ENCODE data around the gene HOMER2. TPM values are rescaled to one million over a fixed set of nuclear protein-coding genes. Genes with fewer than 3 reads are reported as not detected.

The HOMER2 gene
- total and polyA plus RNA-seq, 2 donors (not counting 3 experiments of a cell fraction or from before 2014, with no cell fraction given): 0.60 to 0.68 TPM

DNA sequence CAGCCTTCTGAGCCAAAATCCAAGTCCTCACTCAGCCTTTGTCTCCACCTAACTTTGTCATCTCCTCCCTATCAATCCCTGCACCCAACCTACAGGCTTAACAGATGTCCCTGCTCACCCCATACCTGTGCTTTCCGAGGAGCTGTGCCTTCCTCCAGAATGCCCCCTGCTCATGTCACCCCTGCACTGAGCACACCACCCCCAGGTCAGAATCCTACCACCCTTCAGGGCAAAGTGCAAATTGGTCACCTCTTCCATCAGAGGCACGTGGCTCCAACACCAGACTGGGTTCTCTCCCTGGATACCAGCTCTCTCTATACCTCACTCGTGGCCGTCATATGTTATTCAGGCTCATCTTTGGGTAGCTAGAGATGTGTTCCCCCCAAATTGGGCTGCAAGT is 29.8 kb downstream of the HOMER2 start:
- ChIA-PET POLR2A (no interaction called here), CTCF (no interaction called here)
- no peak for TF ChIP-seq MYC (IDR thresholded peaks at IDR 0.05; ENCODE audit: low read depth, low read length)
- no peak for TF ChIP-seq POLR2A (IDR thresholded peaks at IDR 0.05; ENCODE audit: low read depth, low read length)
- TF ChIP-seq GATA2 (IDR thresholded peaks at IDR 0.05; ENCODE audit: insufficient read depth, insufficient read length, low read depth, low read length): no peak
- no peak for TF ChIP-seq FOS (IDR thresholded peaks at IDR 0.05; ENCODE audit: borderline replicate concordance, insufficient read depth, low read length)
- TF ChIP-seq POLR2AphosphoS5 (IDR thresholded peaks at IDR 0.05; ENCODE audit: insufficient read depth, low read depth, low read length): no peak
- no peak for TF ChIP-seq JUN (IDR thresholded peaks at IDR 0.05; ENCODE audit: borderline replicate concordance, insufficient read depth, insufficient read length, low read depth)
- no peak for TF ChIP-seq MAX (IDR thresholded peaks at IDR 0.05; ENCODE audit: insufficient read depth, insufficient read length)
- TF ChIP-seq EZH2 (IDR thresholded peaks at IDR 0.05; ENCODE audit: borderline replicate concordance, low read depth, low read length, severe bottlenecking): no peak
- TF ChIP-seq, protein P1, sequence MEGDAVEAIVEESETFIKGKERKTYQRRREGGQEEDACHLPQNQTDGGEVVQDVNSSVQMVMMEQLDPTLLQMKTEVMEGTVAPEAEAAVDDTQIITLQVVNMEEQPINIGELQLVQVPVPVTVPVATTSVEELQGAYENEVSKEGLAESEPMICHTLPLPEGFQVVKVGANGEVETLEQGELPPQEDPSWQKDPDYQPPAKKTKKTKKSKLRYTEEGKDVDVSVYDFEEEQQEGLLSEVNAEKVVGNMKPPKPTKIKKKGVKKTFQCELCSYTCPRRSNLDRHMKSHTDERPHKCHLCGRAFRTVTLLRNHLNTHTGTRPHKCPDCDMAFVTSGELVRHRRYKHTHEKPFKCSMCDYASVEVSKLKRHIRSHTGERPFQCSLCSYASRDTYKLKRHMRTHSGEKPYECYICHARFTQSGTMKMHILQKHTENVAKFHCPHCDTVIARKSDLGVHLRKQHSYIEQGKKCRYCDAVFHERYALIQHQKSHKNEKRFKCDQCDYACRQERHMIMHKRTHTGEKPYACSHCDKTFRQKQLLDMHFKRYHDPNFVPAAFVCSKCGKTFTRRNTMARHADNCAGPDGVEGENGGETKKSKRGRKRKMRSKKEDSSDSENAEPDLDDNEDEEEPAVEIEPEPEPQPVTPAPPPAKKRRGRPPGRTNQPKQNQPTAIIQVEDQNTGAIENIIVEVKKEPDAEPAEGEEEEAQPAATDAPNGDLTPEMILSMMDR (IDR thresholded peaks at IDR 0.05; ENCODE audit: extremely low read depth in 1 of 2, insufficient read depth in 1 of 2, low read depth in 1 of 2, low read length in 2 of 2): no peak
- H3K9ac ChIP-seq (replicated peaks; ENCODE audit: extremely low read depth, insufficient read depth, low read length): no peak overlapping the region
- BruUV-seq (replicated peaks): no TSS peak
- no peak overlapping the region for H3K4me3 ChIP-seq (replicated peaks in 1 of 3; ENCODE audit: insufficient read depth in 1 of 3, low read depth in 1 of 3, low read length in 3 of 3)
- no peaks in the 10 kb centered on the region for H3K9me1 ChIP-seq (replicated peaks; ENCODE audit: control insufficient read depth, extremely low read depth, insufficient read depth, low read length)
- no peak overlapping the region for H3K27ac ChIP-seq (ENCODE audit: insufficient read depth, low read depth, low read length)
- H3K4me2 ChIP-seq (ENCODE audit: insufficient read depth, low read length): no peak overlapping the region
- no peak for DNase-seq (ENCODE audit: low read depth, low spot score)
- FAIRE-seq: no peak
- no peaks in the 10 kb centered on the region for H3K79me2 ChIP-seq (ENCODE audit: control insufficient read depth, insufficient read depth, low read length)
- H3K36me3 ChIP-seq (ENCODE audit: control insufficient read depth in 2 of 2, extremely low read depth in 1 of 2, insufficient read depth in 2 of 2, low read length in 2 of 2): no peaks in the 10 kb centered on the region
- H4K20me1 ChIP-seq (replicated peaks; ENCODE audit: control insufficient read depth, extremely low read depth, insufficient read depth, low read length): no peaks in the 10 kb centered on the region
- no peak overlapping the region for H2AFZ ChIP-seq (ENCODE audit: low read depth, low read length)
- H3K4me1 ChIP-seq (ENCODE audit: control insufficient read depth, extremely low read depth, insufficient read depth, low read length): no peaks in the 10 kb centered on the region
- H3K27me3 ChIP-seq (ENCODE audit: control insufficient read depth in 2 of 2, insufficient read depth in 2 of 2, low read length in 2 of 2): no peaks in the 10 kb centered on the region
- dilution Hi-C loops (cut with MboI; ENCODE audit: extremely low pct_ligation_motif_present, low sequenced_read_pairs) (no loop called here), intact Hi-C loops (cut with micrococcal nuclease) (no loop called here)
- no peaks in the 10 kb centered on the region for H3K9me3 ChIP-seq (replicated peaks; ENCODE audit: control insufficient read depth, insufficient read depth, low read length)

All from endothelial cell of umbilical vein (primary cell).